ENCODE results near the gene SH3YL1.

Gene SH3YL1

DNA sequence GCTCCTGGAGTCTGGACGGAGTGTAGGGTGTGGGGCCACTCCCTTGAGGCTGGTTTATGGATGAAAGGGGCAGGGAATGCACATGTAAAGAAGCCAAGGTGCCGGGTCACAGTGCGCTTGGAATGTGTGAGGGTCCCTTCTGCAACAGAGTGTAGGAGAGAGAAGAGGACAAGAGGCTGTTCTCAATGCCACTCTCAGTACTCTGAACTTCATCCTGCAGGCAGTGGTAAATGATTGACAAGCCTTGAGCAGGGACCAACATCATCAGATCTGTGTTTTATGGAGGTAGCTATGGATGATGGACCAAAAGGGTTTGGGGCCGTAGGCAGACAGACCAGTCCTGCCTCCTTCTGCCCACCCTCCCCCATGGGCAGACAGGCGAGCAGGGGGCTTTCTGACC lies 31.3 kb upstream of the SH3YL1 start:
- TF ChIP-seq ZFX (IDR thresholded peaks at IDR 0.05): no peak
- no peak for TF ChIP-seq CTCF (conservative IDR thresholded peaks at IDR 0.05)
- H3K27ac ChIP-seq: no peak overlapping the region

GRCh38 chr2:290090-290722 lies 26.4 kb upstream of the SH3YL1 start:
- no peak for TF ChIP-seq ZFX (IDR thresholded peaks at IDR 0.05)
- TF ChIP-seq CTCF (conservative IDR thresholded peaks at IDR 0.05): peak; percentile 72
- H3K27ac ChIP-seq: no peak overlapping the region

DNA sequence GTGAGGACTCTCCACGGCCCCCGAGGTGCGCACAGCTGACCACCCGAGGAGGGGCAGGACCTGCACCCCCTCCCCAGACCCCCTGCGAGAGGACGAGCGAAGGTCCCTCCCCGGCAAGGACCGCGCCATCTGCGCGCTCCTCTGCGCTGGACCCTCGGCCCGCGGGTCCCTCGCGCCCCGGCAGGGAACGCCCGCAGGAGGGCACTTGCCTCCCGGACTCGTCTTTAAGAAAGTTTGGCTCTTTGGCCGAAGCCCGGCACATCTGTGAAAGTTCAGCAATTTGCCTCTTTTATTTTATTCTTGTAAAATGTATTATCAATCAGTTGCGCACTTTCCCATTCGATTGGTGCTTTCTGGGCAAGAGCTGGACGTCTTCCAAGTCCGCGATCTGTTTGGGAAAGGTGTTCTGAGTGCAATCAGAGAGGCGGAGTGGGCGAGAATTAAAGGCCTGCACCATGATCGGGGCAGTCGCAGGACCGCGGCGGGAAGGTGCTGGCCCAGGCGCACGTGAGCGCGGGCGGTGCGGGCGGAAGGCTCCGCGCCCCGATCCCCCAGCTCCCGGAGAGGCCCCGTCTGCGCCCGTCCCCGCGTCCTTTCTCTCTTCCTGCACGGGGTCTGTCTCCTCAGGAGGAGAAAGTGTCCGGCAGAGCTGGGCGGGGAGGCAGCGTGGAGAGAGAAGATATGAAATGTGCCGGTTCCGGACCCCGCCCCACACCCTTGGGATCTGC lies 25.7 kb upstream of the SH3YL1 start:
- no peak for TF ChIP-seq ZFX (IDR thresholded peaks at IDR 0.05)
- no peak for TF ChIP-seq CTCF (conservative IDR thresholded peaks at IDR 0.05)
- H3K27ac ChIP-seq: no peak overlapping the region

DNA sequence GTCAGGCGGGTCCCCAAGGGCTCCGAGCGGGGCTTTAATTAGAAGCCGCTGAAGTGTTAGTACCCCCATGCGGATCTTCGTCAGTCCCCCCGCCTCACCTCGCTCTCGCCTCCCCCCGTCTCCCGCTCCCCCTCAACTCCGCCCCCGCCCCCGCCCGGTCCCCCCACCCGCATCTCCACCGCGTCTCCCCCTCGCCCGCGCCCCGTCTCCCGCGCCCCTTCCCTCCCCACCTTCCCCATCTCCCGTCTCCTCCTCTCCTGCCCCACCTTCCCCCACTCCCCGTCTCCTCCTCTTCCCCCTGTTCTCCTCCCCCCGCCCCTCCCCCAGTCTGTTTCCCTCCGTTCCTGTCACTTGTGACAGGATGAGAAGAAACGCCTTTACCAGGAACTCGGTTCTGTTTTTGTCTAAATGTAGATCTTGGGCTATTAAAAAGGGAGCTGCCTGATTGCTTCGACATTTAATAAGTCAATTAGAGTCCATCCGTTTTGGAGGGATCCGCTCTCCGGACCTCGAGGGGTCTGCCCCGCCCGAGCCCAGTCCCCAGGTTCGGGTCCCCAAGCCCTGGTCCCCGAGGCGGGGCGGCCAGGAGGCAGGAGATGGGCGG lies 25.0 kb upstream of the SH3YL1 start:
- TF ChIP-seq CTCF (conservative IDR thresholded peaks at IDR 0.05) (no peak), ZFX (IDR thresholded peaks at IDR 0.05) (no peak)
- H3K27ac ChIP-seq: no peak overlapping the region

- no peak within 1 kb of the TSS for H3K27ac ChIP-seq
- TF ChIP-seq CTCF (conservative IDR thresholded peaks at IDR 0.05) (no peak), ZFX (IDR thresholded peaks at IDR 0.05) (no peak)
Measured at GRCh38 chr2:287911-288757, 24.3 kb upstream of the SH3YL1 start, which contains the start of gene ALKAL2. TSS of gene ALKAL2 (minus strand) at chr2:288091. CDS start at chr2:287835, 256 bp downstream.

DNA sequence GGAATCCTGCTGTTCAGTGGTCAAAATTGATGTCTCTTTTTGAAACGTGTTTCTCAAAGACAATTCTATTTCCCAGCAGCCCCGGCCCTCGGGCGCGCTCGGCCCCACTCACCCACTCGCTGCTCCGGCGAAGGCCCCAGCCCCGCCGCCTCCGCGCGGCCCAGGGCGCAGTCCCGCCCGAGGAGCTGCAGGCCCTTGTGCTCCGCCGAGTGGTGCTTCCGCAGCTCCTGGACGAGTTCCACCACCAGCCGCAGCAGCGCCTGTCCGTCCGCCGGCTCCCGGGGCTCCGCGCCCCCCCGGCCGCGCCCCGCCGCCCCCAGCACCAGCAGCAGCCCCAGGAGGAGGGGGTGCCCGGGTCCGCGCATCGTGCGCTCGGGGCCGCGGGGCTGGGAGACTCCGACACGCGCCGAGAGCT lies 23.6 kb upstream of the SH3YL1 start:
- TF ChIP-seq CTCF (conservative IDR thresholded peaks at IDR 0.05): no peak
- no peak for TF ChIP-seq ZFX (IDR thresholded peaks at IDR 0.05)
- H3K27ac ChIP-seq: no peak overlapping the region

Measured in C4-2B (cell line).